HL-60/S4 treated with retinoic acid at 250 ng/mL for 4 days and 3 days (cell line): ENCODE measurements around the gene CFI.
"Not testable (repeated sequence)": the region's sequence is repeated elsewhere in the genome, so short reads cannot be mapped to it uniquely, and the experiment has no call there.

Source experiments
- in situ Hi-C: fragments of 300-500 bp; cut with MboI; formaldehyde crosslinking; loops from 2 replicates; pipeline ENCODE4 v1.7.0; 2022; ENCODE audit warnings: low sequenced_read_pairs

The CFI gene

DNA sequence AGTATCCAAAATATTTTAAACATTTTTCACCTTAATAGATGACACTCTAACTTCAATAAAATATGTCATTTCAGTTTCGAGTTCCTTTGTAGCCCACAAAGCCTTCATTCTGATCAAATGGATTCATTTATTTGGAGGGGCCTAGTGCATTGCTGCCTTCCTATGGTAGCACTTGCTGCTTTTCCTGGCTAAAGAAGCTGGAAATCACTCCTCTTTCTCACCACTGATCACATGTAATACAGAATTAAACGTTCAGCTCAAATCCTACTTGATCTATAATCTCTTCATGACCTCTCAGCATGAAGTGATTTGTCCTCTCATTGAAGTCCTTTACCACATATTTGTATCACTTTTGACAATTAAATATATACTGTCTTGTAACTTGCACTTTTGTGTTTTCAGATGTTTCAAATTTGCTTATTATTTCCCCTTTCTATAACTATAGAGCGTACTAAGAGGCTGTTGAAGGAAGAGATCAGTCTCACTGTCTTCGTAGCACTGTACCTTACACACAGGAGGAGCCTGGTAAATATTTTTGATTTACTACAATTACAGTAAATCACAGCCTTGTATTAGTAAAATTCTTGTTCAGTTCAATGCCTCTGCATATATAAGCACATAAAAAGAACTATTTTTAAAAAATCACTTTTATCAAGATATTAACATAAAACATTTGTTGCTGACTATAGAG lies 555 bp downstream of the CFI start:
- in situ Hi-C loops: loop anchor here (25.0 kb wide), 1 partner anchor 364 kb away; the partner anchor contains the start of gene SEC24B

DNA sequence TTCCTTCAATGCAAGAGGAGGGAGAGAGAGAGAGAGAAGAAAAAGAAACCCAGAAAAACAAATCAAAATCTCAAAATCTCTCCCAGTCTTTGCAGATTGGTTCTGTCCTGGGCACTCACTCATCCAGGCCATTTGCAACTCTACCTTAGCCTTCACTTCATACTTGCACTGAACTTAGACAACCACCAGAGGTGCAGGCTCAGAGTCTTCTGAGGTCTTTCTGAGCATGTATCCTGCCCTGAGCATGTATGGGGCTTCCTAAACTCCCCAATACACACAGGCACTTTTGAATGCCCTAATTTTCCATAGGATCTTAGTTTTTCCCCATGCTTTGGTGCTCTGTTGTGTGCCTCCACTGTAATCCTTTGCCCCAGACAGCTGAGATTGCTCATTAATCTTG lies 2.9 kb downstream of the CFI start:
- in situ Hi-C loops: no loop called here

DNA sequence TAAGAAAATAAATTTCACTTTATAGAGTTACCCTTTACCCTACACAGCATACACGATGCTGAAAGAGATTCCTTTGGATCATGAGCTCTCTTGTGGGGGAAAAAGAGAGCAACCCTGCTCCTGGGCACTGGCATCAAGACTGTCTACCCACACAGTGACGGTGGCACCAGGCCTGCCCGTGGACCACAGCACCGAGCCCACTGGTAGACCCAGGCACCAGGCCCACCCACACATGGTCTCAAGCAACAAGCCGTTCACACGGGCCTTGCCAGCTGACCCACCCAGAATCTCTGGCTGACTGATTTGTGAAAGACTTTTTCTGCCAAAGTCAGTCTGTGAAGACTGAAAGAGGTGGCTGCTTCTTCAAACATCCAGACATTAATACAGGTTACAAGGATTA lies 6.7 kb downstream of the CFI start:
- in situ Hi-C loops: no loop called here

DNA sequence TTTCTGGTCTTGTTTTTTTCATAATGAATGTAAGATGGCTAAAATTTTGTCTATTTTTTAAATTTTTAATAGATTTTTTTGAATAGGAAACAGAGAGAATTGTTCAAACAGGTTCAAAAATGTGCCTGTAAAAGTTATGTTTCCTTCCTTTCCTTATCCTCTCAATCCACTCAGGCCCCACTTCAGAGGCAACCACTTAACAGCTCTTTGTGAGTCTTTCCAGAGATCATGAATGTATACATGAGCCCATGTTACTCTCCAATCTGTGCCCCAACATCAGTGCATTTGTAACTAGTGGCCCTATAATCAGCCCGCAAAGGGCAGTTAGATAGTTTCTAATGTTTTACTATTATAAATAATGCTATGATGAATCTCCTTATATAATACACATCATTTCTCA lies 14.0 kb downstream of the CFI start:
- in situ Hi-C loops: no loop called here

DNA sequence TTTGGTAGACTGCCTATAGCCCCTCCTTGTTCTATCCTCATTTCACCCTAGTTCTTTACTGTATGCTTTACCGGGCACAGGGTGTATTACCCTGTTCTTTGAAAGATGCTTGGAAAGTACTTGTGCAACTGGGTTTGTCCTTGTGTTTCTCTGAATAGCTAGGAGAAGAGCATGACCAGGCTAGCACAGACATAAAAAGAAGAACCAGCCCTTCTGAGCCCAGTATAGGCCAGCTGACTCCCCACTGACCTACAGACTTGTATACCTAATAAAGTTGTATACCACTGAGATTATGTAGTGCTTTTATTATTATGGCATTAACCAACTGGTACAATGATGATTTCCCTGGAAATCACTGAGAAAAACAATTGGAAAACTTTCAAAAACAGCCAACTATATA lies 15.0 kb downstream of the CFI start:
- in situ Hi-C loops: no loop called here

DNA sequence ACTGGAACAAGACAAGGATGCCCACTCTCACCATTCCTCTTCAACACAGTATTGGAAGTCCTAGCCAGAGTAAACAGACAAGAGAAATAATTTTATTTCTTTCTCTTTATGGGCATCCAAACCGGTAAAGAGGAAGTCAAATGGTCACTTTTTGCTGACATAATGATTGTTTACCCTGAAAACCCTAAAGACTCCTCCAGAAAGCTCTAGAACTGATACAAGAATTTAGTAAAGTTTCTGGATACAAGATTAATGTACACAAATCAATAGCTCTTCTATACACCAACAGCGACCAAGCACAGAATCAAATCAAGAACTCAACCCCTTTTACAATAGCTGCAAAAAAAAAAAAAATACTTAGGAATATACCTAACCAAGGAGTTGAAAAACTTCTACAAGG lies 19.7 kb downstream of the CFI start:
- in situ Hi-C loops: not testable (repeated sequence)

DNA sequence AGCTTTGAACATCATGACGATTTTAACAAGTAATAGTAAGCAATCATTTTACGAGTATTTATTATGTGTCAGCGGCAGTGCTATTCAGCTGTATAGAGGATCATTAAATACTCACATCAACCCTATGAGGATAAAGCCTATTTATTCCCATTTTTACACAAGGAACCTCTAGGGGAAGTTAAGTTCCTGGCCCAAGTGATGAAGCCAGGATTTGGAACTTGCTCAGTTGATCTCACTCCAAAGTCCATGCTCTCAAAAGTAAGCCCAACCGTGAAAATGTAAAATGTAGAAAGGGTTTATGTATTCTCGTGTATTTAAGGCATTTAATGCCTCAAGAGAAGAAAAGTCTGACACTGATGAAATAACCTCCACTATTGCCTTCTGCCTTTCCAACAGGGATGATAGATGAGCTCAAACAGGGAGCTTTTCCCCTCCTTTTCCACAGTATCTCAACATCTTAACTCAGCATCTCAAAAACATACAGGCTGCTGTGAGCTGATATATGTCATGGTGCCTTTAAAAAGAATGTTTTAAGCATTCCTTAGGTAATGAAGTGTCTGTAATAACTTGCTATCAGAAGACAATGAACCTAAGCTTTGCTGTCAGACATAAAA lies 36.9 kb downstream of the CFI start:
- in situ Hi-C loops: no loop called here

DNA sequence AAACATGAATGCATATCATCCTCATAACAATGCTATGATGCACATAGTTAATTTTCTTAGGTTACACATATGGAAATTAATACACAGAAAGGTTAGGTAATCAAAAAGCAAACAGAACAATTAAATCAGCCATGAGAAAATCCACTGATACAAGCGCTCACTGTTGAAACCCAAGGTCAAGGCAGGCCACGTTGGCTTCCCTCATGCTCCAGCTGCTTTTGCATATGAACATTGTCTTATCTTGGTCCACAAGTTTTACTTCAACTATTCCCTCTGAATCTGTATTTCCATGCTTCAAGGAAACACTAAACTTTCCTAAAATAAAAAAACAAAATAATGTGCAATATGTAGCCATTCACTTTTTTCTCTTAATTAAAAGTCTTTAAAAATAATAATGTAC lies 37.4 kb downstream of the CFI start:
- in situ Hi-C loops: no loop called here

DNA sequence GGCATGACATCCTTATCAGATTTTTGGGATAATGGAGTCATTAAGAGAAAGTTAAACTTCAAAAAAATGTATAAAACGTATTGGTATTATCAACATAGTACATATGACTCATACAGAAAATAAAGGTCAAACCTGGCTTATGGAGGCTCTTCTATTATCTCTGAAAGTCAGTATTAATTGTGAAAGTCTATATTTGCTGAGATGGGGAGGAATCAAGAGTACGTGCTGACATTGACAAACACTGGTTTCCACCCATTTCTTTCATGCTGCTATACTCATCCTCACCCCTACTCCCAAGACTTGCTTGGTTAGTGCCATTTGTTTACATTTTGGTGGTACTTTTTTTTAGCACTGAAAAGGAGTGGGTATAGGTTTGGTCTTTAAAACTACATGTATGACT lies 41.1 kb downstream of the CFI start:
- in situ Hi-C loops: no loop called here

DNA sequence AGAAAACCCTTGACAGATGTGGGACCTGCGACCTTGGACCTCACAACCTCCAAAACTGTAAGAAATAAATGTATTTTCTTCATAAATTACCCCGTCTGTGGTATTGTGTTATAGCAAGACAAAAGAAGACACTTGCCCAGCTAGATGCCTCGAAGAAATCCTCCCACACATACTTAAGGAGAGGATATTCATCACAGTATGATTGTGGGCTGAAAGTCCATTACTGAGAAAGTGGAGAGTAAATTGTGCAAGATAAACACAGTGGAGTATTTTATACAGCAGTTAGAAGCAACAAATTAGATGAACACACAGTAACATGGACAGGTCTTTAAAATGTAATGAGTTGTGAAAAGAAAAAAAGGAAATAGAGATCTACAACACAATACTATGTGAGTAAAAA lies 46.1 kb downstream of the CFI start:
- in situ Hi-C loops: no loop called here

DNA sequence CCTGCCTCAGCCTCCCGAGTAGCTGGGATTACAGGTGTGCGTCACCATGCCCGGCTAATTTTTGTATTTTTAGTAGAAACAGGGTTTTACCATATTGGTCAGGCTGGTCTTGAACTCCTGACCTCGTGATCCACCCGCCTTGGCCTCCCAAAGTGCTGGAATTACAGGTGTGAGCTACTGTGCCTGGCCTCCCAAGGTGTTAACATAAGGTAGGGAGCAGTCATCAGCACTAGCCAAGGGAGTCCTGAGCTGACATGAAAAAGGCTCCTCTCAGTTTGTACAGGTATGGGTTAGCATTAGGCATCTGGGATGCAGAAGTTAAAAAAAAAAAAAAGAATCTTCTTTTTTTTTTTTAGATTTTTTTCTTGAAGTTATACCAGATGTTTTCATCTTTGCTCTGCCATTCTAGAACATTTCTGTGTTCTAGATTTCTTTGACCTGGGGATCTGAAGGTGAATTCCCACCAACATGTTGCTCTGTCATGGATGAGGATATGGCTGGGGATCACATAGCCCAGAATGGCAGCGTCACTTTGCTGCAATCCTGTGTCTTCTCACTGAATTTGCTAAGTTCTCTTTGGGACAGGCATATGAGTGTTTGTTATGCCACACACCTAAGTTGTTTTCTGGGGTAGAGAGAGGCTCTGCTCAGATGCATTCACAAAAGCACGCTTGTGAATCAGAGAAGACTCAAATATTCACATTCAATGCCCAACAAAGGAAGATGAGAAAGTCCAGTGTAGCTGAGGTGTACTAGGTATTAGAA lies 47.5 kb downstream of the CFI start:
- in situ Hi-C loops: no loop called here

DNA sequence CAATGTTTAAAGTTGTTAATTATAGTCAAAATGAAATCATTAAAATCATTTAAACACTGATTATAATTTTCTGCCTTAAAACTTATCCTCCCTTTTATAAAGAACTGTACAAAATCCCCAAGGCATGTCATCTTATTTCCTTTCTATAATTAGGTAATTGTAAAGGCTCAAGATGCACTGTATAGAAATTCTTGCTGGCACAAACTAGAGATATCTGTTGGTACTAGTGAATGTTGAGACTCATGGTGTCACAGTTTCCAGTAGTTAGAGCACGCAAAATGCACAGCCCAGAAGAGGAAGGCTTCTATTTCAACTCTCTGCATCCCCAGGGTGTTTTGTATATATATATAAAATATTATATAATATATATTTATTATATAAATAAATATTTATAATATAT lies 49.3 kb downstream of the CFI start:
- in situ Hi-C loops: no loop called here

DNA sequence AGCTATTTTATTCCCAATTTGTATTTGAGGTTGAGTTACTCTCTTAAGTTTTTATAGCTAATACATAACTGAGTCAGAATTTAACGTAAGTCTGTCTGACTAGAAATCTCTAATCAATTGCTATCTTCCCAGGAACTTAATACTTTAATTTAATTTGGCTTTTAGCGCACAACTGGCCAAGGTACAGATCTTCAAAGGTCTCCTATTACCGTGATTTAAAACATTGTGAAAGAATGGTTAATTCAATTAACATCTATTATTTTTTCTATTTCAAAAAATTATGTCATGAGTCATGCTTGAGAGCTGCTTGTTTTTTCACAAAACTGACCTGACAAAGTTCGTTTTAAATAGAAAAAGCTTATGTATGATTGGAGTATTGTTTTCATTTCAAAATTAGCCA lies 49.9 kb downstream of the CFI start:
- in situ Hi-C loops: no loop called here

DNA sequence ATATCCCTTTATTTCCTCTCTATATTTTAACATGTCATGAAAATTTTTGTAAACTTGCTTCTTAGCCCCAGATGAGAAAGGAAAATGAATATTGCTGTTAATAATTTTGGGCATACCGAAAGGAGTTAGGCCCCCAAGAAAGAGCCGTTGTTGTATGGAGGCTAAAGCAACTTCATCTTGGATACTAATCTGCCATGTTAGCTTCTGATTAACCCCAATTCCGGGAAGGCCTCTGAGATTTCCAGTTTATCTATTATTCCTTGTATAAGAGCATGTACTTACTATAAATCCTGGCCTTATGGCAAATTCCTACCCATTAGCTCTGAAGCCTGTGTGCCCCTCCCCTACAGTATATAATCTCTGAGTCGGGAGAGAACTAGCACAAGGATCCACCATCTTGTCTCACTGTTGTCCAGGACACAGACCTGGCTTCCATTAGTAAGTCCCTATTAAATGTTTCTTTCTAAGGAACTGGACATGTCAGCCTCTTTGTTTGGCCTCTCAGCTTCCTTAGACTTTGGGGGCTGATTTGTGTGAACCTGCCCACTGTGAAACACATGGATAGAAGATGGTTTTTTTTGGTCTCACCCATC lies 51.1 kb downstream of the CFI start:
- in situ Hi-C loops: no loop called here

DNA sequence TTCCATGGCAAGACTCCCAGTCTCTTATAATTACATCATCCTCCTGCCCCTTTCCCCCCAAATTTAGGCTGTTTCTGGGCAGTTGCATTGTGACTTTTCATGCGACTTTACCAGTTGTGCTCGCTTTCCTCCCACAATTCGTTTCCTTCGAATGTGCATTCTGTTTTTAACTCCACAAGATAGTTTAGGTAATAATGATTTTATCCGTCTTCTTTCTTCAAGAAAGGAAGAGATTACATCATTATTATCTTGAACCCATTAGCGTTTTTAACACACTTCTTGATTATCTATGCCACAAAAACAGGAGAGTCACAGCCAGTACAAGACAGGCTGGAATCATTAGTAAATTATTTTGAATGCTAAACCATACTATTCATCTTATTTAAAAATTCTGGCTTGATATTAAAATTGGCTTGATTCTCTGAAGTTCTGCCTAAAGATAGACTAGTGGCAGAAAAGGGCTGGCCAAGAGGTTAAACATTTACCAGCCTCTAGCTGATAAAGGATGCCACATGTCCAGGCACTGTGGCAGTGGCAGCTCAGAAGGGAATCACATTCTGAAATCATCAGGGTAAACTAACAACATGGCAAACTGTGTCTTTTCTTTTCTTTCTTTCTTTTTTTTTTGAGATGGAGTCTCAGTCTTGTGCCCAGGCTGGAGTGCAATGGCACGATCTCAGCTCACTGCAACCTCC lies 52.3 kb downstream of the CFI start:
- in situ Hi-C loops: no loop called here

DNA sequence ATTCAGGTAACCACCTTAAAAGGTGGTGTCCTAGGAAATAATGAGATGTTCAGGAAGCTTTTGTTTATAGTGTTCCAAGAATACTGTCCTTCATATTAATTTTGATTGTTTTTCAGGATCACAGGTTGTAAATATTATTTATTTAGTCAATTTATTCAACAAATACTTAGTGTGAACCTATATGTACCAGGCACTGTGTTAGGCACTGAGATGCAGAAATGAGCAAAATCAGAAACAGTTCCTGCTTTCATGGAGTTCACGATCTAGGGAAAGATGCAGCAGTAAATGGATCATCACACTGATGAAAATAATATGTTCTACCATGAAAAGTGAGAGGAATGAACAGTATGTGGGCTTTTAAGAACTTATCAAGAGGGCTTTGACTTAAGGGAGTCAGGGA lies 53.7 kb downstream of the CFI start:
- in situ Hi-C loops: no loop called here

DNA sequence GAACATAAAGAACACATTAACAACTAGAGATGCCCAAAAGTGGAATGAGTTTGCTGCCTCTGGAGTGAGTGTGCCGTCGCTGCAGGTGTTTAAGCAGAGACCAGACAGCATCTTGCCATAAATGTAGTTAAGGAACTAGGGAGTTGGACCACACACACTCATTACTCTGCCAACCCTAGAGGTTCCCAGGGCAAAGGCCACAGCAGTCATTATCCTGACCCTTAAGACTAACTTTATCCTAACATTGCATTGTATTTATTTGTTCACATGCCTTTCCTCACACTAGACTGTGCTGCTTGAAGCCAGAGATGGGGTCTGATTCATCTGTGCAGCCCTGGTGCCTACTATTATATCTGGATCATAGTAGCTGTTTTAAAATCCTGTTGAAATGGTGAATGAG lies 55.1 kb downstream of the CFI start:
- in situ Hi-C loops: no loop called here

DNA sequence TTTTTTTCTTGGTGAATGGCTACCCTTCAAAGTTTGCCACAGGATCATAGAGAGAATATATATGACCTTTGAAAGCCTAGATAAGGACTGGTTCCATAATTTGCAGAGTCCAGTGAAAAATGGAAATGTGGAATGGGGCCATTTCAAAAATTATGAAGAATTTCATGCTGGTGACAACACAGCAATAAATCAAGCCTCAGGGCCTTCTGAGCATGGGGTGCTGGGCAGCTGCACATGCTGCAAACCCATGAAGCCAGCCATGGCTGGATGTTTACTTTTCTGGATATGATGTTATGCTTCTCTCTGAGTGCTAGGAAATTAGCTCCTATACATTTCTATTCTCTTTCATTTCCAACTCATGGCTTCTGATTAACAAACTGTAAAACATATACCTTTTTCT lies 56.0 kb downstream of the CFI start:
- in situ Hi-C loops: no loop called here

DNA sequence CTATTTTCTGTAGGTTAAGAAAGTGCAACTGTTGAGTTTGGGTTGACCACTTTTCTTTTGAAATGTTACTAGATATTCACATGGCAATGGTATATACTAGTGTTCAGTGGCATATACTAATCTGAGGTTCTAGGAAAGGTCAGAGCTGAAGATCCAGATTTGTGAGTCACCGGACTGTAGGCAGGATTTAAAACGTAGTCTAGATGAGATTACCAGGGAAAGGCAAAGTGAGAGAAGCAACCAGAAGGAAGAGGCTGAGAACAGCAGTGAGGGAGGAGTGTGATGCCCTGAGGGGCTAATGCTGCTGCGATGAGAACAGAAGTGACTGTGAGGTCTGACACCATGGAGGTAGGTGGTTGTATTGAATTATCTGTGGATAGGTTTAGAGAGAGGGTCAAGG lies 62.3 kb downstream of the CFI start:
- in situ Hi-C loops: no loop called here

DNA sequence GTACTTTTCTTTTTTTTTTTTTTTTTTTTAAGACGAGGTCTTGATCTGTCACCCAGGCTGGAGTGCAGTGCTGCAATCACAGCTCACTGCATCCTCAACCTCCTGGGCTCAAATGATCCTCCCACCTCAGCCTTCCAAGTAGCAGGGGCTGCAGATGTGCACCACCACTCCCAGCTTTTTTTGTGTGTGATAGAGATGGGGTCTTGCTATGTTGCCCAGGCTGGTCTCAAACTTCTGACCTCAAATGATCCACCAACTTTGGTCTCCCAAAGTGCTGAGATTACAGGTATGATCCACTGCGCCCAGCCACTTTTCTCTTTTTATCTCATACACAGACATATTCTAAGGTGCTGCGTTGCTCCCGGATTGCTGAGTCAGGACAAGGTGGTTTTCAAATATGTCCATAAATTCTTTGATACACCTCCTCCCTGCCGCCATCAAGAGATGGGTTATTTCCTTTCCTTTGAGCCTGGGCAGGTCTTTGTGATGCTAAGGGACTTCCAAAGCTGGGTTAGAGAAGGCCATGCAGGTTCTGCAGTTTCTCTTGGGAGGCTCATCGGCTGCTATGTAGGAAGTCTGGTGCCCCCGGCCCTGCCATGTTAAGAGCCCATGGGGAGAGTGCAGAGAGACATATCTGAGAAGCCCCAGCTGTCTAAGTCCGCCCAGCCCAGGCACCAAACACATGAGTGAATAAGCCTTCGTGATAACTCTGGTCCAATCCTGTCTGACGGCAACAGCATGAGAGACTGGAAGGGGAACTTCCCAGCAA lies 63.5 kb downstream of the CFI start:
- in situ Hi-C loops: no loop called here
